Measurements from ENCODE around the gene INTS13.
"Not testable (repeated sequence)": the region's sequence is repeated elsewhere in the genome, so short reads cannot be mapped to it uniquely, and the experiment has no call there.

Gene INTS13, protein sequence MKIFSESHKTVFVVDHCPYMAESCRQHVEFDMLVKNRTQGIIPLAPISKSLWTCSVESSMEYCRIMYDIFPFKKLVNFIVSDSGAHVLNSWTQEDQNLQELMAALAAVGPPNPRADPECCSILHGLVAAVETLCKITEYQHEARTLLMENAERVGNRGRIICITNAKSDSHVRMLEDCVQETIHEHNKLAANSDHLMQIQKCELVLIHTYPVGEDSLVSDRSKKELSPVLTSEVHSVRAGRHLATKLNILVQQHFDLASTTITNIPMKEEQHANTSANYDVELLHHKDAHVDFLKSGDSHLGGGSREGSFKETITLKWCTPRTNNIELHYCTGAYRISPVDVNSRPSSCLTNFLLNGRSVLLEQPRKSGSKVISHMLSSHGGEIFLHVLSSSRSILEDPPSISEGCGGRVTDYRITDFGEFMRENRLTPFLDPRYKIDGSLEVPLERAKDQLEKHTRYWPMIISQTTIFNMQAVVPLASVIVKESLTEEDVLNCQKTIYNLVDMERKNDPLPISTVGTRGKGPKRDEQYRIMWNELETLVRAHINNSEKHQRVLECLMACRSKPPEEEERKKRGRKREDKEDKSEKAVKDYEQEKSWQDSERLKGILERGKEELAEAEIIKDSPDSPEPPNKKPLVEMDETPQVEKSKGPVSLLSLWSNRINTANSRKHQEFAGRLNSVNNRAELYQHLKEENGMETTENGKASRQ

DNA sequence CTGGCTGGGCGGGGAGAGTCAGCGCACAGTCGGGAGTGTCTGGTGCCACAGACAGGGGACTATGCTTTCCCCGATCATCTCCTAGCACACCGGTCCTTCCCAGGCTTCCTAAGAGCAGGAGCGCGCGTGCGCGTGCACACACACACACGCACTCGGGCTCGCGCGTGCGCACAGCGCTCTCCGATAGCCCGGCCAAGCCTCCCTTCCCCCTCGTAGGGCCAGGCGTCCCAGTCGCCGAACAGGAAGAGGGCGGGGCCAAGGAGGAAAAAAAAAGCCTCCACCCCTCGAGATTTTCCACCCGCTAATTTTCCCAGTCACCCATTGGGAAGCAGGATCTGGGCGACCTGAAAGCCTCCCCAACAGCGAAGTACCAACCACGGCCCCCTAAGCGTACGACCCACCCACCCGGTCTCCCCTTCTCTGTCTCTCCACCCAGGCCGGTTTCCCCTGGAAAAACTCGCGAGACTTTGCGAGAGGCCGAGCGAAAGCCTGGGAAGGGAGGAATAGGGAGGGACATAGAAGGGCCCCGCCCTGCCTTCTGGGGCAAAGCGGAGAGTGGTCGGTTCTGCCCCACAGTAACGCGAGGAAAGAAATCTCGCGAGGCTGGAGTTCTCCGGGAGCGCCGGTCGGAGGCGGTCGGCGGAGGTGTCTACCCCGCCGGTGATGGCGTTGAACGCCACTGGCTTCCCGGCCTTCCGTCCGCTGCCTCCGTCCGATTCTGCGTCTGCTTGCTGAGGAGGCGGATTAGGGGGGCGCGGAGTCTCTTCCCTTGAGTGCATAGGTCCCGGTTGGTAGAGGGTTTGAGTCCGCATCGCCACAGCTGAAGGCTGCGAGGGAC is at the start of gene INTS13, which contains the start of gene FGFR1OP2:
Gene INTS13, minus strand, starts transcription at position 119 of the 838 bp plus-strand sequence. CDS start 1,178 bp downstream, outside the sequence.
Gene FGFR1OP2, plus strand, starts transcription at position 608 of the 838 bp plus-strand sequence. CDS start 15,689 bp downstream, outside the sequence.
- peak; percentile 98 to 99 for DNase-seq

DNA sequence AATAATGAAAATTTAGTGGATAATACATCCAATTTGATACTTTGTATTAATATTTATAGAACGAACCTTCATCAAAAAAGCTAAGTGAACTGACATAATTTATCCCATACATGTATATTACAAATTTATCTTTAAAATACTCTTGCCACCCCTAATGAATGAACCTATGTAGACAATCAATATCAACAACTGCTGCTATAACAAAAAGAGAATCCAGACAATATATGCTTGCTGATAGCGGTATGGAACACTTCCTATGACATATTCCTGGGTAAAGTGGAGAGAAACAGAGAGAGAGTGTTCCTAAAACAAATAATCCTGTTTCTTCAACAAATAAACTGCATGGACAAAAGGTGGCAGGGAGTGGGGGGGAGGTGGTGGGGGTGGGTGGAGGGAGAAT is 45.1 kb upstream of the INTS13 start:
- no peak for DNase-seq

DNA sequence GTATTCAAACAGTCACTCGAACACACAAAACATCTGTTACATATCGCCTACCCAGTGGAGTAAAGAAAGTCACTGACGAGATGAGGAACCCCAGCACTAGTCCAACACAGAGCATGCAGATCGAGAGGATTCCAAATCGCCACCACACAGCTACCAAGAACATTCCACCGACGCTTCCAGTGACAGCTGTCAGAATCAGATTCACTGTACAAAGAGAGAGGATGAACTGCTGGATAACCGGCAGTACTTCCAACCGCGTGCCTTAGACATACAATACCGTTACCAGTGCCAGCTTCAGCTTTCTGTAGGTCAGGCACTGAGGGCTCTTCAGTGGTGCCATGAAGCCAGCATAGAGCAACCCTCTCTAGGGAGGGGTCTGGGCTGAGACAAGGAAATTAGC is 42.0 kb upstream of the INTS13 start:
- no peak for DNase-seq

DNA sequence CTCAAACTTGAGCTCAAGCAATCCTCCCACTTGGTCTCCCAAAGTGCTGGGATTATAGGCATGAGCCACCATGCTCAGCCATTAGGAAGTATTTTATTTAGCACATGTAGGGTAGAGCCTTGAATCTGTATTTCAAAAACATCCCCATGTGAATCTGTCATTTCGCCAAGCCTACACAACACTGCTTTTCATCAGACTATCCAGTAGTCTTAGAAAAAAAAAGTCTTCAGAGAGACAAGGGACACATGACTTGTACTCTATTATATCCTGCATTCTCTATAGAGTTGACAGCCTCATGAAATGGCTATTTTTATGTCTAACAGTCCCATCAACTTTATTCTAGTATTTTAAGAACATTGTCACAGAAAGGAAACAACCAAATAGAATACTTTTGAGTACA is 41.0 kb upstream of the INTS13 start:
- DNase-seq = no peak

DNA sequence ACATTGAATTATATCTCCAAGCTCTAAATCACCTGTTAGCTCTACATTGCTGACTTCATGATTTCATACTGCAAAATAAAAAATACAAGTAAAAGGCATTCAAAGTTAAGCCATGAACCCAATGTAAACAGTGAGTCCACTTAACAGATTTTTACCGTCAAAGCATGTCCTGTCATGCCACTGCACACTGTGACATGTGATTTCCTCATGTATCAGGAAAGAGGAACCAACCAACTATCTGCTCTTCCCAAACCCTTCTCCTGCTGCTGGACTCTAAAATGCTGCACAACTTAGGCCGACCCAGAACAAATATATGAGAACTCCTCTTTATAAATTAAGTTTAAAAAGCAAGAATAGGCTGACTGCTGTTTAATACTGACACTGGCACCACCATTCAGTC is 38.9 kb upstream of the INTS13 start:
- DNase-seq = no peak

DNA sequence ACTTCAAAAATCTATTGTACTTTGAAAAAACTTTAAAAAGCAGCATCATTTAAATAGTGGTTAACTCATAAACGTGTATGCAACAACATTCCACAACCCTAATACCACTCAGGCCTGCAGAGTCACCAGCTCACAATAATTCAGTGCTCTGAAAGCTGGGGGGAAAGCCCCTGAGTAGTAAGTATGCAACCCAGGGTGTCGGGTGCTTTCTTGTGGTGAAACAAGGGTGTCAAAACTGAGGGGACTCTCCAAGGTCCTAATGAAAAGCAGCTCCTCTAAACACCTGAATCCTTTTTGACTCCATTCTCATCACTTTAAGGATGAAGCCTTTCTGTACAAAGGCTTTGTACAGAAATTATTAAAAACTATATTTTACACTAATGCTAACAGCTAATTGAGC is 34.2 kb upstream of the INTS13 start:
- no peak for DNase-seq

DNA sequence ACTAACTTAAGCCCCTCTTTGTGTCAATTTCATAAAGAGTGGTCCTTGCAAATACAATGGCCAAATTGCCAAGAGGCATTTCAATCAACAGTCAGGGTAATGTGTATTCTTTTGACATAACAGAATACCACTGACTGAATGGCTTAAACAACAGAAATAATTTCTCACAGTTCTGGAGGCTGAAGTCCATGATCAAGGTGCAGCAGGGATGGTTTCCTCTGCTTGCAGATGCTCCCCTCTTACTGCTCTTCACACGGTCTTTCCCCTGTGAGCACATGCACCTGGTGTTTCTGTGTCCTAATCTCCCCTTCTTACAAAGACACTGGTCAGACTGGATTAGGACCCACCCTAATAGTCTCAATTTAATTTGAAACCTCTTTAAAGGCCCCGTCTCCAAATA is 32.4 kb upstream of the INTS13 start:
- no peak for DNase-seq

DNA sequence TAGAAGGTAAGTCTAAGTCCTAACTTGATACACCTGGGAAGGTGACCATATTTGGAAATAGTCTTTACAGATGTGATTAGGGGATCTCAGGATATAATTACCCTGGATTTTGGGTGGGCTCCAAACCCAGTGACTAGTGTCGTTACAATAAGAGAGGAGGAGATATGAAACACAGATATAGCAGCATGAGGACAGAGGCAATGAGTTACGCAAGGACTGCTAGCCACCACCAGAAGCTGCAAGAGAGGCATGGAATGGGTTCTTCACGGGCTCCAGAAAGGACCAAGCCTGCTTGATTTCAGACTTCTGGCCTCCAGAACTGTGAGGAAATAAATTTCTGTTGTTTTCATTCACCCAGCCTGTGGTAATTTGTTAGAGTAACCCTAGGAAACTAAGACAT is 29.1 kb upstream of the INTS13 start:
- no peak for DNase-seq

DNA sequence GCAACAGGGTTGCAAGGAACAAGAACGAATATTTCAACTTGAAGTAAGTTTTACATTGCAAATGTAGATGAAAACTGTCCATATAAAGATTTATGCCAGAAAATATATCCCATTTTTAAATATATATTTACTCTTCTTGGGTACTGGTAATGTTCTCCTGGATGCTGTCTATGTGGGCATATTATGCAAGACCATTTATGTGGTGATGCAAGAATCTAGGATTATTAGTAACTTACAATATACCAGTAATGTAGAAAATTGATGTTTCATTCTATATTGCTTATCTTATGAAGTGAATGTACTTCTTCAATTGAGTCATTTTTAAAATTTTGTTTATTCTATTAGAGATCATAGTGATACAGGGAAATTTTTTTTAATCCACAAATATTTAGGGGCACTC is 25.6 kb upstream of the INTS13 start:
- DNase-seq = no peak

DNA sequence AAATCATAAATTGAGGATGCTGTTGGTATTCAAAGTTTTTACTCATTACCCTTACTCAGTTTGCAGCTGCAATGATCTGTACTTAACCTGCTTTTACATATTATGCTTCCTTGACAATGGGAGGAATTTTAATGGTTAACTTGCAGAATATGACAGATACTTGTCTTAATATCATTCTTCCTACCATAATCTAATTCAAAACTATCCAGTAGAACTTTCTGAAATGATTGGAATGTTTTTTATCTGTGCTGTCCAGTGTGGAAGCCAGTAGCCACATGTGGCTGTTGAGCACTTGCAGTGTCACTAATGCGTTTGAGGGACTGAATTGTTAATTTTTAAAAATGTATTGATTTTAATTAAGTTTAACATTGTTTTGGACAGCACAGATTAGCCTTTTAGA is 24.0 kb upstream of the INTS13 start:
- DNase-seq = no peak

DNA sequence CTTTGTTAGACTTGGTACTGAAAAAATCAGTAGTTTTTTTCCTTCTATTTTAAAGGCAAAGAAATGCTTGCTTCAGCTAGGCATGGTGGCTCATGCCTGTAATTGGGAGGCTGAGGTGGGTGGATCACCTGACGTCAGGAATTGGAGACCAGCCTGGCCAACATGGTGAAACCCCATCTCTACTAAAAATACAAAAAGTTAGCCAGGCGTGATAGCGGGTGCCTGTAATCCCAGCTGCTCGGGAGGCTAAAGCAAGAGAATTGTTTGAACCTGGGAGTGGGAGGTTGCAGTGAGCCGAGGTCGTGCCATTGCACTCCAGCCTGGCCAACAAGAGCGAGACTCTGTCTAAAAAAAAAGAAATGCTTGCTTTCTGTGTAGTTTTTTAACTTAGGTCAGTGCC is 23.6 kb upstream of the INTS13 start:
- not testable (repeated sequence) for DNase-seq

DNA sequence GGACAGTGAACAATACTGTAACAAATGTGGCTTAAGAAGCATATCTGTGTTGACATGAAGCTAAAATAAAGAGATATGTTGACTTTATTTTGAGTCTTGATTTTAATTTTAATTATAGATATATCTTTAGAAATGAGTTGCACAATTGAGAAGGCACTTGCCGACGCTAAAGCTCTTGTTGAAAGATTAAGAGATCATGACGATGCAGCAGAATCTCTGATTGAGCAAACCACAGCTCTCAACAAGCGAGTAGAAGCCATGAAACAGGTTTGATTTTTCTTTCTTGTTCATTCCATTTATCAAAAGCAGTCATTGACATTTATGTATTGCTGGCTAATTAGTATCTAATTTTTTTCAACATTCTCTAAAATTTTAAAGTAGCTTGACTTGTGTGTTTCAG is 16.2 kb upstream of the INTS13 start:
- no peak for DNase-seq

DNA sequence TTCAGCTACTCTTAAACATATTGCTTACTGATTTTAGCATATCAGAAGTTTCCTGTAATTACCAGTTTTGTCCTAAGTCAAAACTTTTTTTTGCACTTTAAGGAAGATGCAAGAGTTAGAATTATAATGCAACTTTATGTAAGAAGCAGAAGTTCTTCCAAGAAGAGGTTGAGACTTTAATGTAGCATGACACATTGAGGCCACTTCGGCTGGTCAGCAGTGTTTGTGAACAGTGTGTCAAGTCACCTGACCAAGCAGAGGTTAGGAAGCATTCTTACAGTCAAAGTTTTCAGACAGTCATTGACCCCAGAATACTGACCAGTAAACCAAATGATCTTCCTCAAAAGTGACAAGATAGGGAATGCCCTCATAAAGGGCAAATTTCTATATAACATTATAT is 15.7 kb upstream of the INTS13 start:
- no peak for DNase-seq

DNA sequence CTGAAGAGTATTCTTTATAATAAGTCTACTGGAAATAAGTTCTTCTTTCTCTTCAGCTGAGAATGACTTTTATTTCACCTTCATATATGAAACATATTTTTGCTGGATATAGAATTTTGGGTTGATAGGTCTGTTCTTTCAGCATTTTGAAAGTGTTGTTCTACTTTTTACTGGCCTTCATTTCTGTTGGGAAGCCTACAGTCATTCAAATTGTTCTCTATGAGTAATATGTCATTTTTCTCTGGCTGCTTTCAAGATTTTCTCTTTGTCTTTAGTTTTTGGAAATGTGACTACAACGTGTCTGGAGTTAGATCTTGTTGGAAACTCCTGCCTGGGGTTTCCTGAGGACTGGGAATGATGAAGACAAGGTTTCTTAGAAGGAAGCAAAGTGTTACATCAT is 10.5 kb upstream of the INTS13 start:
- no peak for DNase-seq

DNA sequence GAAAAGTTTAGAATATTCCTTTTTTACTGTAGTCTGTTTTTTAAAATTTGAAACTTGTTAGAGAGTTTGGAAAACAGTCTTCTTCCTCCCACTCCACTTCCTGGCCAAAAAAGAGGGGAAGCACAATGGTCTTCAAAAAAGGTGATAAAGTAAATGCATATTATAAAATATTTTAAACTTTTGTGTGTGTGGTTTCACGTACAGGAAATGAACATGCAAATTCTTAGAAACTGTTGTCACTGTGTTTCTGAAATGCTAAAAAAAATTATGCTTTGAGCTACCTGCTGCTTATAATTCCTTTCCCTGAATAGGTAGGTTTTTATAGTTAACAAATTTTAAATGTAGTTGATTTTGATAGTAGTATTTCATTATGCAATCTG is 3.4 kb upstream of the INTS13 start:
- no peak for DNase-seq

DNA sequence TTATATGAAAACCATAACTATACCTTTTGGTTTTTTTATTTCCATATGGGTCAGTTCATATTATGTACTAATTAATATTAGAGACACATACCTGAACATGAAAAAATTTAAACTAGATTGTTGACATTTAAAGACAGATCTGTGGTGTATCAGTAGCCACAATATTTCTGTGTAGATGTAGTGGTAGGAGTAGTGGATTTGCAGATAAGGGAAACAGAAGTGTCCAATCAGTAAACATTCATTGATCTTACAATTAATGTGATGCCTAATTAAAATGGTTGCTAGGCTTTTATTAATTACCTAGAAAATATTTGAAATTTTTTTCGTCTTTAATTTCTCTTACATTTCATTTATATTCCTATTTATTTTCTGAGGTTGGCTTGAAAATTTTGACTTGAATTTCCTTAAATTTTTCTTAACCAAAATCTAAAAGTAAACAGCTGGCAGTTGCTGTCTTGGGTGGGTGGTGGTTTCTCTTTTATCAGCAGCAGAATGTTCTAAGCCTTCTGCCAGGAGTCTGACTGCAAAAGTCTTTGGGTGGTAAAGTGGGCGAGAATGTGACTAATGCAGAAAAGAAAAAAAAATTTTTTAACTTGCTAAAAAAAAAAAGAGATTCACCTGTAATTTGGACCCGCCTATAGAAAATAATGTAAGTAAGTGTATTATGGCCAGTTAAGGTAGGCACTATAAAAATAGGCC is 2.9 kb upstream of the INTS13 start:
- no peak for DNase-seq

DNA sequence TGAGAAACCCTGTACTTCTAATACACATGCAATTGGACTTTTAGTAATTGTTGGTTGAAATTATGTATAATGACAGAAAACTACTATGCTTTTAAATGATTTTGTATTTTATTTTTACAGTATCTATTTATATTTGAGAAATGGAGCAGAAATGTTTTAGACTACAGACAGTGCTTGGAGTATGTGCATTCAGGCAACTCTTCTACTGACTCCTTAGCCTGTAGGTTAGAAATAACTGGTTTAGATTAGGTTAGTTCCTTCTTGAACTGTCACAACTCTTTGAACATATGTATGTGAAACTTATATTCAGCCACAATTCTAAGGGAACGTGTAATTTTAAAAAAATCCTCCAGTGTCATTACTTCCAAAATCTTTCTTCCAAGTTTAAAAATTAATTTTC is 2.2 kb upstream of the INTS13 start:
- no peak for DNase-seq

DNA sequence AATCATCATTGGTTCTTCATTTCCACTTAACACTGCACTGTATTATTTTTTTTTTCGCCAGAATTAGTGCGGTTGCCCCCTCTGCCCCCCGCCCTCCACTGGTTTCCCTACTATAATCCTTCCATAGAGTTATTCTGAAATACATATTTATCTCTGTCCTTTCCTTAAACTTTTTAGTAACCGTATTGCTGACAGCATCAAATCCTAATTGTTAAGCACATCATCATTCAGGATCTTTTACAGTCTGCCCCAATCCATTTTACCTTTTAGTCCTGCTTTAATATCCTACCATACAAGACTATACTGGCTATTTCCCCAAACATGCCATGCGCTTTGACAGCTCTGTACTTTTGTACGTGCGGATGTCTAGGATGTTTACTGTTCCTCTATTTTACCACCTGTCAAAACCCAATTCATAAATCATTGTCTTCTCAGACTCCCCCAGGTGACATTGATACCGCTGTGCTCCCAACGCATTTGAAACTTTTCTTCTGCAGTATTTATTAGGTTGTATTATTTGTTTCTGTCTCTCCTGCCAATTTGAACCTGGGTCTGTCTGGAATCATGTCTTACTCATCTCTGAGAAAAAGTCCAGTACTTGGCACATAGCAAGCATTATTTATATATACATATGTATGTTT is 1.5 kb upstream of the INTS13 start:
- DNase-seq = no peak

DNA sequence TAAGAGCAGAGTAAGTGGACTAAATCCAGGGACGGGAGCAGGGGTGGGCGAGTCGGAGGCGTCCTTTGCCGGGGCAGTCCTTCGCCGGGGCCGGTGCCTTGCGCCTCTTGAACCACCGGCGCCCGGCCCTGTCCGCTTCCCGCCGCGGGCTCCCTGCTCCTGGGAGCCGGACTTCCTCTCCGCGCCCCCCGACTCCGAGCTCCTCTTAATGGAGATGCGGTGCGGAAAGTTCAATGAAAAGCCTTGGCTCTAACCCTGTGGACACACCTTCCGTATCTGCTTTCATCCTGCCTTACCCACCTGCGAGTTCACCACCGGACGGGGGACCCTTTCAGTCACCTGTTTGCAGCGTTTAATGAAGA is 901 bp upstream of the INTS13 start:
- DNase-seq = peak in 1 of 2 experiments; percentile 30

DNA sequence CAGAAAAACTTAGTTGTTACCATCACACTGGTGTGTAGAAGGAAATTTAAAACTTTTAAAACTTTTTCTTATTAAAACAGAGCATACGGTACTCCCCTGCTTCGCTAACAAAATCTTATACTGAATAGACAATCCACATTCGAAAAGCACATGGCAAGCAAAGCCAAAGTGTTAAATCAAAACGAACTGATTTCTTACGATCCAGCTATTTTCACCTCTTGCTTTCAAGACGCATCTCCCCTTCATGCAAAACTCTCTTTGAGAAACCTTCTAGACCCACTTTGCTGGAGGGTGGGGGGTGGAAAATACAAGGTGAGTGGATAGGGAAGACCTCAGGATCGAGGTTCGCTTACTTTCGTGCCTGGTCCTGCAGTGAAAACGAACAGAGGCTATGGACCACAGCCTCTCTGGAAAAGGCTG is 328 bp downstream of the INTS13 start:
- DNase-seq = no peak

DNA sequence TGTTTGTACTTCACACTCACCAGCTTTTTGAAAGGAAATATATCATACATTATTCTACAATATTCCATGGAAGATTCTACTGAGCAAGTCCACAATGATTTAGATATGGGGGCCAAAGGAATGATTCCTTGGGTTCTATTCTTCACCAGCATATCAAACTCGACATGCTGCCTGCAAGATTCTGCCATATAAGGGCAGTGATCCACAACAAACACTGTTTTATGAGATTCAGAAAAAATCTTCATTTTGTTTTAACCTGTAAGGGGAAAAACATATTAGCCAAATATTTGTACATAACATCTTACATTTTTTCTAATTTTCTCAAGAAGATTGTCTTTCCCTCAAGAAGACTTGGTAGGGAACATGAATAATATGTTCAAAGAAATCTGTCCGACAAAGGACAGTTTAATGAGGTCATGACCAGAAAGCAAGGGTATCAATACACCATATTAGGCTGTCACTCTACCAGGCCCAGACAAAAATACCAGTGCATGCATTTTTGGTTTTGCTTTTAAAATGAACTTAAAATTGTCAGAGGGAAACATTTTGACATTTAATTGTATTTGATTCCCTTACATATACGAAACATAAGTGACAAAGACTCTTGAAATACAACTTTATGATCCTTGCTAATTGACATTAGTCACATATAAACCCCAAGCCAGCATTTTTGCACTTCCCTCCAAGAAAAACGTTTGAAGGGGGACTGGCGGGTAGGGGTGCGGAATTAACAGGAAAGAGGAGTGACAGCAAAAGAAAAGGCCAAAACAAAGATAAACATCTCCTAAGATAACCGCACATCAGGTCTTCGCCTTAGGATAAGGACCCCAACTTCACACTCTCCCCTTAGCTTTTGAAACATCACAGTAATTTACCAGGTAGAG is 980 bp downstream of the INTS13 start:
- DNase-seq = no peak

Data from NCI-H446 (cell line).